ENCODE measurements around the gene GPR15LG. TPM values are rescaled to one million over a fixed set of nuclear protein-coding genes. Genes with fewer than 3 reads are reported as not detected.
"Not testable (repeated sequence)": the region's sequence is repeated elsewhere in the genome, so short reads cannot be mapped to it uniquely, and the experiment has no call there.

The GPR15LG gene
- total and polyA plus RNA-seq, 9 donors: 0.31 to 3.6 TPM; not detected in 7

DNA sequence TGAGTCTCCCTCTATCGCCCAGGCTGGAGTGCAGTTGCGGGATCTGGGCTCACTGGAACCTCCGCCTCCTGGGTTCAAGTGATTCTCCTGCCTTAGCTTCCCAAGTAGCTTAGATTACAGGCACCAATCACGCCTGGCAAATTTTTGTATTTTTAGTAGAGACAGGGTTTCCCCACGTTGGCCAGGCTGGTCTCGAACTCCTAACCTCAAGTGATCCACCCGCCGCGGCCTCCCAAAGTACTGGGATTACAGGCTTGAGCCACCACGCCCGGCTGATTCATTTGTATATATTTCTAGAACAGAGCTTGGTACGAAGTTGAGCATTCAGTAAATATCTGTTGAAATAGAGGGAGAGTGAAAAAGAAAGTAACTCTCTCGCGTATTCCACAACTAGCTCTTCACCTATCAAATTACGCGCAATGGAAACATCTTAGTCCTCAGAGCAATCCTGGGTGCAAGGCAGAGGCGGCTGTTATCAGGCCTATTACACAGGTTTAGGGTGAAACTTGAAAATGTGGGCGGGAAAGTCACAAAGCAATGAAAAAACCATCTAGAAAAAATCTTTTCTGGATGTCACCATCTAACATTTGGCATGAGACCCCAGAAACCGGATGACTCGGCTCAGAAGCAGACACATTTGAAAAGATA lies 35.0 kb upstream of the GPR15LG start:
- Histone ChIP-seq H3K27ac (no peak overlapping the region), H3K36me3 (no peaks in the 10 kb centered on the region), H3K4me1 (ENCODE audit: insufficient read depth) (peaks cover 5% of the 10 kb centered on the region), H3K9me3 (no peaks in the 10 kb centered on the region), H3K4me3 (peak overlapping the region; percentile 96), H3K27me3 (no peaks in the 10 kb centered on the region)
- peak; percentile 11 to 51 (median 36) for DNase-seq
- WGBS, 3 donors: 66 to 71% (median 69%) methylated on average over 20 of the region's 20 CpGs
- no peak for TF ChIP-seq POLR2A (IDR thresholded peaks at IDR 0.05)
- intact Hi-C loops (cut with DNase I): no loop called here

DNA sequence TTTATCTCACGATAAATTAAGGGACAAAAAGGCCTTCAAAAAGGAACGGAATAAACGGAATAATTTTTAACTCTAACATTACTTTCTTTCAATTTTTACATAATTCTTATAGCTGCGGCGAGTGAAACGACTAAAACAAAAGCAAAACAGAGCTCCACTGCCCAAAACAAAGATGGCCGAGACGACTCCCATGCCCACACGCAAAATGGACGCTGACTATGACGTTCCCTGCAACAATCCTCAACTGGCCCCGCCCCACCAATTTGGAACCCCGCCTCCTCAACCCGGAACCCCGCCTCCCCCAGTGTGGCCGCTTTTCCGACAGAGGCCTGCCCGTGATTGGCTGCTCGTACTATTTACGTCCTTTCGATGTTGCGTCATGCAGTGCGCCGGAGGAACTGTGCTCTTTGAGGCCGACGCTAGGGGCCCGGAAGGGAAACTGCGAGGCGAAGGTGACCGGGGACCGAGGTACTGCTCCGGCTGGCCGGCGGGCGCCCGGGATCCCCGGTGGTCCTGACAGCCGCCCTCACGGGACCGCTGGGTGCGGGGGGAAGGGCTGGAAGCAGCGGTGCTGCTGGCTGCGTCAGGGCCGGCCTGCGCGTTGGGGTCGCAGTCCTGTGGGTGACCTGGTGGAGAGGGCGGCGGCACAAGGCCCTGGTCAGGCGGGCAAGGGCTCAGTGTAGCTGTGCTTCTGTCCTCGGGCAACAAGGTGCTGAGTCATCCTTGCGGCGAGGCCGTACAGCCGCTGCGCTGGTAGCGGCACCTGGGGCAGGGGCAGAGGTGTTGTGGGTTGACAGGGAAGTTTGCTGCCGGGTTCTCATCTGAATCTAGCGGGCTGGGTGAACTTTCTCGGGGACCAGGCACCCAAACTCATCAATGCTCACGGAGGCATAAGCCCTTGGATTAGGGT lies 34.2 kb upstream of the GPR15LG start, which contains the start of gene GHITM:
Gene GHITM (plus strand): TSS at position 384 of the 910 bp plus-strand sequence. CDS start 1,992 bp downstream, outside the sequence.
- Histone ChIP-seq H3K27ac (peak within 1 kb of the TSS; percentile 76 to 89), H3K4me1 (ENCODE audit: insufficient read depth) (peaks cover 5% of the 10 kb centered on the region), H3K9me3 (no peaks in the 10 kb centered on the region), H3K4me3 (peak within 1 kb of the TSS; percentile 96), H3K27me3 (no peaks in the 10 kb centered on the region), H3K36me3 (no peaks in the 10 kb centered on the region)
- 0% methylated on average over 60 to 61 of the region's 61 CpGs for WGBS, 3 donors
- peak; percentile 99 to 100 (median 100) for DNase-seq
- intact Hi-C loops (cut with DNase I): no loop called here
- TF ChIP-seq EP300 (IDR thresholded peaks at IDR 0.05): no peak
- TF ChIP-seq POLR2A (IDR thresholded peaks at IDR 0.05): peak; percentile 83
- TF ChIP-seq, protein P1, sequence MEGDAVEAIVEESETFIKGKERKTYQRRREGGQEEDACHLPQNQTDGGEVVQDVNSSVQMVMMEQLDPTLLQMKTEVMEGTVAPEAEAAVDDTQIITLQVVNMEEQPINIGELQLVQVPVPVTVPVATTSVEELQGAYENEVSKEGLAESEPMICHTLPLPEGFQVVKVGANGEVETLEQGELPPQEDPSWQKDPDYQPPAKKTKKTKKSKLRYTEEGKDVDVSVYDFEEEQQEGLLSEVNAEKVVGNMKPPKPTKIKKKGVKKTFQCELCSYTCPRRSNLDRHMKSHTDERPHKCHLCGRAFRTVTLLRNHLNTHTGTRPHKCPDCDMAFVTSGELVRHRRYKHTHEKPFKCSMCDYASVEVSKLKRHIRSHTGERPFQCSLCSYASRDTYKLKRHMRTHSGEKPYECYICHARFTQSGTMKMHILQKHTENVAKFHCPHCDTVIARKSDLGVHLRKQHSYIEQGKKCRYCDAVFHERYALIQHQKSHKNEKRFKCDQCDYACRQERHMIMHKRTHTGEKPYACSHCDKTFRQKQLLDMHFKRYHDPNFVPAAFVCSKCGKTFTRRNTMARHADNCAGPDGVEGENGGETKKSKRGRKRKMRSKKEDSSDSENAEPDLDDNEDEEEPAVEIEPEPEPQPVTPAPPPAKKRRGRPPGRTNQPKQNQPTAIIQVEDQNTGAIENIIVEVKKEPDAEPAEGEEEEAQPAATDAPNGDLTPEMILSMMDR (IDR thresholded peaks at IDR 0.05): peak; percentile 28 to 75 (median 73)

DNA sequence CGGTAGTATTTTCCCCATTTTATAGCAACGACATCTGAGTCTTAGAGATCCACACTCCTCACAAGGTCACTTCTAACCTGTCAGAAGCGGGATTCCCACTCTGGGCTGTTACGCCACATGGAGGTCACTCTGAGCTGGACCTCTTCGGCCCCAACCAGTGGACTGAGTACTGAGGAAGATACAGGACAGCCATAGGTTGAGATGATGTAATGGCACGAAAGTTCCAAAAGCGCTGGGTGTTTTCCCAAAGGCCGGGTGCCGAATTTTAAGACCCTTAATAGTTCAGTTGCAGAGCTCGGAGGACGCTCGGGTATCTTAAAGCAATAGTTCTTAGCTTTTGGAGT lies 33.6 kb upstream of the GPR15LG start:
- Histone ChIP-seq H3K9me3 (no peaks in the 10 kb centered on the region), H3K27me3 (no peaks in the 10 kb centered on the region), H3K4me1 (ENCODE audit: insufficient read depth) (peaks cover 5% of the 10 kb centered on the region), H3K4me3 (peak overlapping the region; percentile 96), H3K36me3 (no peaks in the 10 kb centered on the region), H3K27ac (peak overlapping the region; percentile 76 to 89)
- intact Hi-C loops (cut with DNase I): no loop called here
- 3 to 8% (median 3%) methylated on average over 12 of the region's 12 CpGs for WGBS, 3 donors
- TF ChIP-seq, protein P1 (IDR thresholded peaks at IDR 0.05): no peak
- TF ChIP-seq EP300 (IDR thresholded peaks at IDR 0.05): no peak
- TF ChIP-seq POLR2A (IDR thresholded peaks at IDR 0.05): no peak
- peak in 3 of 5 donors; percentile 8 to 19 (median 17) for DNase-seq

DNA sequence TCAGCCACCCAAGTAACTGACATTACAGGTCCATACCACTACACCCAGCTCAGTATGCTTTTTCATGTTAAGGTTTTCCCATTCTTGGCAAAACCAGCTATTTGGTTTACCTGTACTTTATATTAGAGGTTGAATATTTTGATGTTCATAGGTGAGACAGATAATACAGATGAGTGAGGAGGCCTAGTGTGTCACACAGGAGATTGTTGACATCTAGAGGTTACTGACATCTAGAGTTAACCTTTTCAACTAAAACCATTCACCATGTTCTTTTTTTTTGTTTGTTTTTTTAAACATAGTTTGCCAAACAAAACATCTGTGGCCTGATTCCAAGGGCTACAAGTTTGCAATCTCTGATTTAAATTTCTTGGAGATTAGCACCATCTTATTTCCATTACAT lies 26.3 kb upstream of the GPR15LG start:
- H3K4me1 ChIP-seq (ENCODE audit: insufficient read depth): no peaks in the 10 kb centered on the region
- no peaks in the 10 kb centered on the region for H3K27me3 ChIP-seq
- H3K36me3 ChIP-seq: no peaks in the 10 kb centered on the region
- no peak for DNase-seq
- no peak overlapping the region for H3K4me3 ChIP-seq
- H3K27ac ChIP-seq: no peak overlapping the region
- H3K9me3 ChIP-seq: no peaks in the 10 kb centered on the region
- intact Hi-C loops (cut with DNase I): no loop called here
- TF ChIP-seq EP300 (IDR thresholded peaks at IDR 0.05): no peak
- no peak for TF ChIP-seq POLR2A (IDR thresholded peaks at IDR 0.05)
- TF ChIP-seq, protein P1 (IDR thresholded peaks at IDR 0.05): no peak

DNA sequence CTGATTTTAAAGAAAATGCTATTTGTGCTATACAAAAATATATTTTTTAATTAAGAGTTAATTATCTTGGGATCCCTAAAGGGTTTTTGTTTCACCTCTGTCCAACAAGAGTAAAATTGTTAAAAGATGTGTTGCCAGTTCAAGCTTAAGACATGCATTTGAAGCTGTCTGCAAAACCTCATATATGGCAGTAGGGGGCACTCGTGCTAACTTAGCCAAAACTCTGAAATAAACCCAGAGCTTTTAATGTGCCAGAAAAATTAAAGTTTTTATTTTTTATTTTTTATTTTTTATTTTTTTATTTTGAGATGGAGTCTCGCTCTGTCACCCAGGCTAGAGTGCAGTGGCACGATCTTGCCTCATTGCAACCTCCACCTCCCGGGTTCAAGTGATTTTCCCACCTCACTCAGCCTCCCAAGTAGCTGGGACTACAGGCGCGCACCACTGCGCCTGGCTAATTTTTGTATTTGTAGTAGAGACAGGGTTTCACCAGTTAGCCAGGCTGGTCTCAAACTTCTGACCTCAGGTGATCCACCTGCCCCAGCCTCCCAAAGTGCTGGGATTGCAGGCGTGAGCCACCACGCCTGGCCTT lies 25.5 kb upstream of the GPR15LG start:
- intact Hi-C loops (cut with DNase I); H3K4me1 ChIP-seq (ENCODE audit: insufficient read depth); H3K27ac ChIP-seq; H3K4me3 ChIP-seq; H3K36me3 ChIP-seq; H3K9me3 ChIP-seq; DNase-seq; H3K27me3 ChIP-seq: not testable (repeated sequence)
- 80 to 86% (median 85%) methylated on average over 9 of the region's 9 CpGs for WGBS, 3 donors
